ENCODE results near the gene HMGB3.
"Not testable (repeated sequence)": the region's sequence is repeated elsewhere in the genome, so short reads cannot be mapped to it uniquely, and the experiment has no call there.

Gene HMGB3

GRCh38 chrX:150982788-150983520, at the start of gene HMGB3:
HMGB3 (plus strand) TSS chrX:150983335; CDS start chrX:150985600, 2,265 bp downstream.
- DNase-seq = peak; percentile 79

GRCh38 chrX:150933945-150934350, 49.2 kb upstream of the HMGB3 start:
- DNase-seq = no peak

GRCh38 chrX:150934453-150934852, 48.7 kb upstream of the HMGB3 start:
- no peak for DNase-seq

GRCh38 chrX:150935467-150935866, 47.7 kb upstream of the HMGB3 start:
- no peak for DNase-seq

- DNase-seq = no peak
Observed at GRCh38 chrX:150936556-150936955, 46.6 kb upstream of the HMGB3 start.

- no peak for DNase-seq
Observed at GRCh38 chrX:150940844-150941495, 42.2 kb upstream of the HMGB3 start.

GRCh38 chrX:150941580-150941979, 41.6 kb upstream of the HMGB3 start:
- DNase-seq = no peak

- DNase-seq = no peak
Observed at GRCh38 chrX:150942942-150943594, 40.1 kb upstream of the HMGB3 start.

GRCh38 chrX:150944233-150944632, 38.9 kb upstream of the HMGB3 start:
- no peak for DNase-seq

GRCh38 chrX:150954951-150955350, 28.2 kb upstream of the HMGB3 start:
- DNase-seq = no peak

GRCh38 chrX:150955590-150955989, 27.5 kb upstream of the HMGB3 start:
- no peak for DNase-seq

GRCh38 chrX:150958177-150958576, 25.0 kb upstream of the HMGB3 start:
- no peak for DNase-seq

- no peak for DNase-seq
Observed at GRCh38 chrX:150959557-150959956, 23.6 kb upstream of the HMGB3 start.

- DNase-seq = no peak
Observed at GRCh38 chrX:150961631-150962030, 21.5 kb upstream of the HMGB3 start.

GRCh38 chrX:150964416-150964815, 18.7 kb upstream of the HMGB3 start:
- DNase-seq = not testable (repeated sequence)

- DNase-seq = no peak
Observed at GRCh38 chrX:150966235-150966634, 16.9 kb upstream of the HMGB3 start.

- DNase-seq = no peak
Observed at GRCh38 chrX:150966742-150967141, 16.4 kb upstream of the HMGB3 start.

- no peak for DNase-seq
Observed at GRCh38 chrX:150967786-150968185, 15.3 kb upstream of the HMGB3 start.

GRCh38 chrX:150968862-150969720, 14.0 kb upstream of the HMGB3 start:
- no peak for DNase-seq

GRCh38 chrX:150972450-150972849, 10.7 kb upstream of the HMGB3 start:
- DNase-seq = no peak

- DNase-seq = no peak
Observed at GRCh38 chrX:150975655-150976390, 7.3 kb upstream of the HMGB3 start.

GRCh38 chrX:150977411-150978162, 5.5 kb upstream of the HMGB3 start:
- DNase-seq = no peak

All from CD4-positive, alpha-beta T cell treated with Interleukin-10 for 1 hour (primary cell).